ENCODE measurements around the gene PGS1.

PGS1 gene

DNA sequence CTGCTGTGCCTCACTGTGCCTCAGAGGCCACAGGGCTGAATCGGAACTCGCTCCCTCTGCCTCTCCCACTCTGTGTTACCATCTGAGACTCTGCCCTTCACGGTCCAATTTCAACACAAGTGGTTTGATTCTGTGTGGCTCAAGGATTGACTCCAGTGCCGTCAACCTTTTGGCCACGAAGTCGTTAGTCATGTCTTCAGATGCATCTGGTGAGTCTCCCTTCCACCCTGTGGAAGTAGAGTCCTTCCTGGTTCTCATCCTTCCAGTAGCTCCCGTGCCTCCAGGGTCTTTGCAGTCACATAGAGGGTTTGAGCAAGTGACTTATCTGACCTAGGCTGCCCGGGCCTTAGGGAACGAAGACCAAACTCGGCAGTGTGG, 51.2 kb downstream of the PGS1 start:
- no peak overlapping the region for H3K4me3 ChIP-seq (ENCODE audit: low read depth, low read length)
- TF ChIP-seq, protein P1, sequence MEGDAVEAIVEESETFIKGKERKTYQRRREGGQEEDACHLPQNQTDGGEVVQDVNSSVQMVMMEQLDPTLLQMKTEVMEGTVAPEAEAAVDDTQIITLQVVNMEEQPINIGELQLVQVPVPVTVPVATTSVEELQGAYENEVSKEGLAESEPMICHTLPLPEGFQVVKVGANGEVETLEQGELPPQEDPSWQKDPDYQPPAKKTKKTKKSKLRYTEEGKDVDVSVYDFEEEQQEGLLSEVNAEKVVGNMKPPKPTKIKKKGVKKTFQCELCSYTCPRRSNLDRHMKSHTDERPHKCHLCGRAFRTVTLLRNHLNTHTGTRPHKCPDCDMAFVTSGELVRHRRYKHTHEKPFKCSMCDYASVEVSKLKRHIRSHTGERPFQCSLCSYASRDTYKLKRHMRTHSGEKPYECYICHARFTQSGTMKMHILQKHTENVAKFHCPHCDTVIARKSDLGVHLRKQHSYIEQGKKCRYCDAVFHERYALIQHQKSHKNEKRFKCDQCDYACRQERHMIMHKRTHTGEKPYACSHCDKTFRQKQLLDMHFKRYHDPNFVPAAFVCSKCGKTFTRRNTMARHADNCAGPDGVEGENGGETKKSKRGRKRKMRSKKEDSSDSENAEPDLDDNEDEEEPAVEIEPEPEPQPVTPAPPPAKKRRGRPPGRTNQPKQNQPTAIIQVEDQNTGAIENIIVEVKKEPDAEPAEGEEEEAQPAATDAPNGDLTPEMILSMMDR (IDR thresholded peaks at IDR 0.05; ENCODE audit: borderline replicate concordance, insufficient read depth, low read depth, low read length), result no peak

- H3K4me3 ChIP-seq (ENCODE audit: low read depth, low read length), result no peak overlapping the region
- TF ChIP-seq, protein P1 (IDR thresholded peaks at IDR 0.05; ENCODE audit: borderline replicate concordance, insufficient read depth, low read depth, low read length), result no peak
These were observed 52.6 kb downstream of the PGS1 start for GRCh38 chr17:78430892-78431691.

- H3K4me3 ChIP-seq (ENCODE audit: low read depth, low read length), result no peak overlapping the region
- TF ChIP-seq, protein P1 (IDR thresholded peaks at IDR 0.05; ENCODE audit: borderline replicate concordance, insufficient read depth, low read depth, low read length), result no peak
These were observed 53.2 kb downstream of the PGS1 start for GRCh38 chr17:78431692-78431958.

GRCh38 chr17:78432226-78433012, 54.0 kb downstream of the PGS1 start:
- H3K4me3 ChIP-seq (ENCODE audit: low read depth, low read length), result no peak overlapping the region
- TF ChIP-seq, protein P1 (IDR thresholded peaks at IDR 0.05; ENCODE audit: borderline replicate concordance, insufficient read depth, low read depth, low read length), result no peak

- TF ChIP-seq, protein P1 (IDR thresholded peaks at IDR 0.05; ENCODE audit: borderline replicate concordance, insufficient read depth, low read depth, low read length), result no peak
- no peak overlapping the region for H3K4me3 ChIP-seq (ENCODE audit: low read depth, low read length)
These were observed 54.7 kb downstream of the PGS1 start for GRCh38 chr17:78433013-78433727.

DNA sequence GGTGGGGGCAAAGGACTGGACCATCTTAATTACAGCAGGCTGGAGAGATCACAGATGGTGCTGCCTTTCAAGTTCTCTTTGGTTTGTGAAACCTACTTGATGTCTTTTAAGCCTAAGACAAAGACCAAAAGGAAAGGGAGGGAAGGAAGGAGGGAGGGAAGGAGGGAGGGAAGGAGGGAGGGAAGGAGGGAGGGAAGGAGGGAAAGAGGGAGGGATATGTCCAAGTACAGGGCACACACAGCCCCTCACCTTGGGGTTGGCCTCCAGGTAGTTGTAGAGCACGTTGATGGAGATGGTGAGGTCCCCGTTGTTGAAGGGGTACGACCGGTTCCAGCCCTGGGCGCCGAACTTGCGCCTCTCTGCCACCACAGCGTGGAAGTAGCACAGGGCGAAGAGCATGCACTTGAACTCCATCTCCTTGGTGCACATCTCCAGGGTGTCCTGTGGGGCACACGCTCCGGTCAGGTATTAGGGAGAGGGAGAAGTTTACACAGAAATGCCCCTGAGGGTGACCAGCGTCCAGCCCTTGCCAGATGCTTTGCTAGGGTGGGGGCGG, 55.4 kb downstream of the PGS1 start:
- TF ChIP-seq, protein P1 (IDR thresholded peaks at IDR 0.05; ENCODE audit: borderline replicate concordance, insufficient read depth, low read depth, low read length), result no peak
- H3K4me3 ChIP-seq (ENCODE audit: low read depth, low read length), result no peak overlapping the region

Measured in GM12875 (cell line).